ENCODE results near the gene PARP11.

DNA sequence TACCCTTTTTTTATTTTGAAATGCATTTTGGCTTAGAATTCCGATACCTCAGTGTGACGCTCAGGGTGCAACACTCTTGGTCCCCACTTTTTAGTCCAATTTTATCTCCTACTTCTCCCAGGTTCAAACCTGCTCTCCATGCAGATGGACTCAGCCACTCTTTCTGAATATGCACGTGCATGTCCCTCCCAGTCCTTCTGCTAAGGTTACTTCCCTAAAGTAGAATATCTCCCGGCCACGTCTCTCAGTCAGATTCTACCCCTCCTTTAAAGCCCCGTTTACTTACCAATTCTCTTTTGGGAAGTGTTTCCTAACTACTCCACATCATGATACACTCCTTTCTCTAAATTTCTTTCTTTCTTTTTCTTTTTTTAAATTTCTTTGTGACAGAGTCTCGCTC, 15.5 kb upstream of the PARP11 start:
- TF ChIP-seq POLR2A (IDR thresholded peaks at IDR 0.05; ENCODE audit: low read depth, low read length) (no peak), TAF1 (IDR thresholded peaks at IDR 0.05; ENCODE audit: borderline replicate concordance, low read depth, low read length) (no peak)
